ENCODE measurements around the gene NUP50.

- TF ChIP-seq CTCF (IDR thresholded peaks at IDR 0.05; ENCODE audit: insufficient read depth, low read length), result no peak
- TF ChIP-seq REST (IDR thresholded peaks at IDR 0.05; ENCODE audit: insufficient replicate concordance, low read depth), result no peak
- TF ChIP-seq POLR2AphosphoS5 (IDR thresholded peaks at IDR 0.05; ENCODE audit: low read depth), result no peak
- TF ChIP-seq GABPA (IDR thresholded peaks at IDR 0.05; ENCODE audit: low read depth), result no peak
- no peak for TF ChIP-seq SPI1 (IDR thresholded peaks at IDR 0.05; ENCODE audit: borderline replicate concordance, low read depth)
Observed at GRCh38 chr22:45162531-45162930, 1.2 kb upstream of the NUP50 start.

Data from HL-60 (cell line).